HepG2 (cell line): Measurements from ENCODE around the gene ZBTB46. TPM values are rescaled to one million over a fixed set of nuclear protein-coding genes. Genes with fewer than 3 reads are reported as not detected.

Experiments used
- ATAC-seq: fragments of 200-7000 bp; cut with Tn5 transposase; 3 replicates; pipeline ENCODE4 v1.9.1; 2020; ENCODE audit warnings: mild to moderate bottlenecking, moderate library complexity
- BruUV-seq: library from RNA; stranded (reverse); fragments of 400-500 nt; replicated peaks from 2 replicates; lab custom pipeline; 2021; lab: Mats Ljungman, UMichigan
- CTCF ChIA-PET: fragments of 300-600 bp; formaldehyde crosslinking; extraction: SDS; loops from one replicate; lab custom pipeline; 2021; ENCODE audit warnings: low total read pairs, inconsistent platforms, low intra/inter-chr PET ratio; lab: Yijun Ruan, JAX
- POLR2A ChIA-PET: fragments of 350-600 bp; sonication (Branson Sonifier 250); formaldehyde crosslinking; loops from one replicate; lab custom pipeline; 2020; ENCODE audit warnings: antibody characterized with exemption, inconsistent platforms; lab: Yijun Ruan, JAX
- DNase-seq: peaks from one replicate; pipeline ENCODE4 v3.0.0-alpha.2; 2015; ENCODE audit warnings: low spot score
- FAIRE-seq: peaks from 3 replicates; lab custom pipeline; 2011; peaks lifted over from hg19 to GRCh38; lab: Jason Lieb, UNC
- H2AFZ ChIP-seq: one replicate; pipeline ENCODE4 v1.6.1; 2011; ENCODE audit warnings: low read length, inconsistent platforms
- H3K27ac ChIP-seq: fragments of 300-600 bp; 3 replicates; pipeline ENCODE4 v1.8.0; 2011; ENCODE audit warnings: mixed run types, mild to moderate bottlenecking, mixed read lengths, low read length, inconsistent platforms; ENCODE audit not compliant: insufficient read depth; ENCODE audit errors: extremely low read length
- H3K27me3 ChIP-seq, 2 experiments: fragments of 200-600 bp in 1 of 2; 2 replicates in 1 of 2; 3 replicates in 1 of 2; pipeline versions ENCODE4 v1.6.0 to v1.8.0; 2011; ENCODE audit warnings: low read length in 2 of 2, mild to moderate bottlenecking in 2 of 2, moderate library complexity in 2 of 2, inconsistent platforms in 1 of 2; ENCODE audit not compliant: insufficient read depth in 2 of 2, control insufficient read depth in 1 of 2
- H3K36me3 ChIP-seq, 2 experiments: fragments of 200-600 bp in 1 of 2; replicated peaks in 1 of 2; 2 replicates in 1 of 2; 3 replicates in 1 of 2; pipeline versions ENCODE4 v1.5.1 to v1.8.0; 2011; ENCODE audit warnings: low read length in 2 of 2, inconsistent platforms in 1 of 2; ENCODE audit not compliant: insufficient read depth in 2 of 2, control insufficient read depth in 1 of 2
- H3K4me1 ChIP-seq: 2 replicates; pipeline ENCODE4 v1.5.1; 2012; ENCODE audit warnings: low read length, inconsistent platforms; ENCODE audit not compliant: insufficient read depth
- H3K4me2 ChIP-seq: 2 replicates; pipeline ENCODE4 v1.6.0; 2011; ENCODE audit warnings: low read depth, low read length, inconsistent platforms
- H3K4me3 ChIP-seq, 3 experiments: fragments of 200-600 bp in 1 of 3; sonication (generic), shearing (Covaris generic) in 1 of 3; replicated peaks in 1 of 3; 2 replicates each; pipeline ENCODE4 v1.5.1; 2011 to 2016; ENCODE audit warnings: low read length in 3 of 3, inconsistent platforms in 2 of 3, low read depth in 2 of 3, mild to moderate bottlenecking in 2 of 3, control low read depth in 1 of 3, mixed read lengths in 1 of 3; ENCODE audit not compliant: insufficient read depth in 1 of 3
- H3K79me2 ChIP-seq: one replicate; pipeline ENCODE4 v1.6.1; 2011; ENCODE audit warnings: low read length, inconsistent platforms; ENCODE audit not compliant: insufficient read depth
- H3K9ac ChIP-seq: 2 replicates; pipeline ENCODE4 v1.6.0; 2011; ENCODE audit warnings: mild to moderate bottlenecking, low read depth, low read length, inconsistent platforms; ENCODE audit not compliant: insufficient read depth
- H3K9me3 ChIP-seq: 2 replicates; pipeline ENCODE4 v1.5.1; 2012; ENCODE audit warnings: mild to moderate bottlenecking, low read length
- H4K20me1 ChIP-seq: 2 replicates; pipeline ENCODE4 v1.6.0; 2011; ENCODE audit warnings: inconsistent platforms, mild to moderate bottlenecking, low read length, moderate library complexity; ENCODE audit not compliant: insufficient read depth
- ARID3A ChIP-seq: IDR thresholded peaks from 2 replicates; pipeline ENCODE4 v1.6.1; 2012; ENCODE audit warnings: low read depth, low read length, improper control_type of control experiment
- ATF3 ChIP-seq: sonication (generic); formaldehyde crosslinking; IDR thresholded peaks from 2 replicates; pipeline ENCODE4 v1.4.0; 2020; ENCODE audit warnings: missing genetic modification reagents
- MATR3 ChIP-seq: sonication (generic); formaldehyde crosslinking; IDR thresholded peaks from 2 replicates; pipeline ENCODE4 v1.4.0; 2020; ENCODE audit warnings: missing genetic modification reagents
- MEIS1 ChIP-seq: sonication (generic); formaldehyde crosslinking; IDR thresholded peaks from 2 replicates; pipeline ENCODE4 v1.9.0; 2021; ENCODE audit warnings: mild to moderate bottlenecking, missing genetic modification reagents, moderate library complexity, borderline replicate concordance
- SKI ChIP-seq: fragments of 450-650 bp; IDR thresholded peaks from one replicate; pipeline ENCODE4 v1.6.1; 2018; ENCODE audit warnings: mild to moderate bottlenecking; ENCODE audit not compliant: partially characterized antibody
- SMYD3 ChIP-seq: sonication (generic); formaldehyde crosslinking; IDR thresholded peaks from 2 replicates; pipeline ENCODE4 v1.8.1; 2023; ENCODE audit warnings: mild to moderate bottlenecking, missing genetic modification reagents
- SRF ChIP-seq: IDR thresholded peaks from 2 replicates; pipeline ENCODE4 v1.6.1; 2011; ENCODE audit warnings: mild to moderate bottlenecking, low read depth, low read length, moderate library complexity
- ZBTB38 ChIP-seq: sonication (generic); formaldehyde crosslinking; IDR thresholded peaks from 2 replicates; pipeline ENCODE4 v1.5.1; 2020; ENCODE audit warnings: mild to moderate bottlenecking, missing genetic modification reagents
- ZKSCAN1 ChIP-seq: fragments of 150-350 bp; IDR thresholded peaks from 2 replicates; pipeline ENCODE4 v1.6.1; 2014; ENCODE audit warnings: low read length
- ZKSCAN8 ChIP-seq: IDR thresholded peaks from 2 replicates; pipeline ENCODE4 v1.6.1; 2016; ENCODE audit warnings: borderline replicate concordance, missing genetic modification reagents, missing compliant biosample characterization
- ZNF558 ChIP-seq: sonication (generic); formaldehyde crosslinking; IDR thresholded peaks from 2 replicates; pipeline ENCODE4 v1.9.0; 2022; ENCODE audit warnings: mild to moderate bottlenecking, missing genetic modification reagents, borderline replicate concordance
- ZNF576 ChIP-seq: sonication (generic); formaldehyde crosslinking; IDR thresholded peaks from 2 replicates; pipeline ENCODE4 v1.4.0; 2020; ENCODE audit warnings: mild to moderate bottlenecking, missing genetic modification reagents
- ZNF749 ChIP-seq: sonication (generic); formaldehyde crosslinking; IDR thresholded peaks from 2 replicates; pipeline ENCODE4 v1.8.0; 2022; ENCODE audit warnings: mild to moderate bottlenecking, missing genetic modification reagents, moderate library complexity, borderline replicate concordance
- ZNF83 ChIP-seq: sonication (generic); formaldehyde crosslinking; IDR thresholded peaks from 2 replicates; pipeline ENCODE4 v1.4.0; 2020; ENCODE audit warnings: missing genetic modification reagents, mild to moderate bottlenecking, borderline replicate concordance
- WGBS: methylation state at CpG from one replicate; pipeline ENCODE4 v1.1.6; 2017; ENCODE audit warnings: low lambda C conversion rate; 5-methylcytosine and 5-hydroxymethylcytosine counted together
- in situ Hi-C: cut with HindIII; loops from 2 replicates; pipeline ENCODE4 v1.10.0; 2017; ENCODE audit warnings: low pct_unique_long_range_greater_than_20kb; ENCODE audit not compliant: extremely low pct_ligation_motif_present
- intact Hi-C: fragments of 100-400 bp; cut with micrococcal nuclease; formaldehyde crosslinking; loops from one replicate; pipeline ENCODE4 v1.10.0; 2022; ENCODE audit not compliant: unreplicated experiment
- polyA plus RNA-seq, 8 experiments: library from polyadenylated mRNA; depleted of rRNA in 3 of 8; stranded (reverse) in 7 of 8; unstranded in 1 of 8; fragments of >200 nt; fragmentation: Illumina TruSeq in 4 of 8; extraction: Trizol in 4 of 8; gene quantifications; 2 replicates each; pipeline versions ENCODE4 v1.2.1 to v1.2.3, GENCODE V29; 2011 to 2016; ENCODE audit warnings: low read depth in 4 of 8, missing spikeins in 1 of 8, mixed read lengths in 1 of 8; ENCODE audit not compliant: insufficient read depth in 1 of 8
- total RNA-seq, 5 experiments: library from RNA; depleted of rRNA; stranded (reverse); fragments of >200 nt; fragmentation: Illumina TruSeq; extraction: Trizol; gene quantifications; 2 replicates each; pipeline ENCODE4 v1.2.3, GENCODE V29; 2016; ENCODE audit warnings: low read depth in 1 of 5

Gene ZBTB46
- total and polyA plus RNA-seq, 2 of the 13 experiments (the other 11 are each of a cell fraction or from before 2014, with no cell fraction given): 1.6 to 13.5 TPM

- 82% methylated on average over 25 of the region's 25 CpGs for WGBS
- Histone ChIP-seq H3K9ac (no peak overlapping the region), H3K27me3 (peaks cover 2 to 18% of the 10 kb centered on the region in 2 experiments; a peak in 3 of 5 replicates), H3K4me1 (peaks cover 42% of the 10 kb centered on the region), H3K9me3 (no peaks in the 10 kb centered on the region)
- no peak for DNase-seq
- intact Hi-C loops: no loop called here
- in situ Hi-C loops: no loop called here
- no TSS peak for BruUV-seq
- no peak for FAIRE-seq
- 0 out of 2 replicates have a peak, but pooled peaks have one; percentile 21 for TF ChIP-seq ZBTB38 (CRISPR knock-in tag)
- TF ChIP-seq ZKSCAN8 (CRISPR knock-in tag): no peak
- TF ChIP-seq, all 625 proteins: peak for 1
- Histone ChIP-seq H3K79me2 (no peaks in the 10 kb centered on the region), H4K20me1 (peaks cover 7% of the 10 kb centered on the region; the same call in 1 of the 2 replicates), H3K4me3 (no peak overlapping the region), H3K36me3 (no peaks in the 10 kb centered on the region), H3K4me2 (no peak overlapping the region), H3K27ac (no peak overlapping the region), H2AFZ (no peak overlapping the region)
- POLR2A ChIA-PET: no interaction called here
- ATAC-seq: no peak
- CTCF ChIA-PET: no interaction called here
Observed at GRCh38 chr20:63825331-63826118, 5.5 kb downstream of the ZBTB46 start.

- no peak for ATAC-seq
- 21% methylated on average over 12 of the region's 12 CpGs for WGBS
- in situ Hi-C loops (loop anchor here (5.0 kb wide), 1 partner anchor 34 kb away; no protein-coding TSS in a partner anchor), intact Hi-C loops (no loop called here)
- BruUV-seq: no TSS peak
- no peak overlapping the region for H2AFZ ChIP-seq
- H3K79me2 ChIP-seq: no peaks in the 10 kb centered on the region
- ChIA-PET POLR2A (interaction anchor here (1.0 kb wide), 1 partner anchor 41 kb away, joined by 6 read pairs; the partner anchor contains the start of gene TPD52L2), CTCF (no interaction called here)
- H3K36me3 ChIP-seq: no peaks in the 10 kb centered on the region
- H3K27me3 ChIP-seq: peaks cover 2 to 4% of the 10 kb centered on the region in 2 experiments; a peak in 2 of 5 replicates
- peak overlapping the region; percentile 6 for H3K27ac ChIP-seq
- no peaks in the 10 kb centered on the region for H3K9me3 ChIP-seq
- peaks cover 43% of the 10 kb centered on the region for H3K4me1 ChIP-seq
- H4K20me1 ChIP-seq: peaks cover 7% of the 10 kb centered on the region; the same call in 1 of the 2 replicates
- peak; percentile 61 for DNase-seq
- no peak overlapping the region; a peak in 1 of 6 replicates for H3K4me3 ChIP-seq
- peak overlapping the region; percentile 45 for H3K4me2 ChIP-seq
- H3K9ac ChIP-seq: no peak overlapping the region
- FAIRE-seq: peak; percentile 84
- TF ChIP-seq ZNF749 (no peak), SKI (no peak), SRF (no peak), MEIS1 (CRISPR knock-in tag) (no peak), MATR3 (CRISPR knock-in tag) (no peak), ZNF558 (CRISPR knock-in tag) (no peak), ARID3A (no peak), ZKSCAN1 (no peak), ZNF576 (CRISPR knock-in tag) (no peak), ATF3 (CRISPR knock-in tag) (no peak), ZNF83 (CRISPR knock-in tag) (no peak), SMYD3 (no peak)
Observed at GRCh38 chr20:63823691-63824311, 7.3 kb downstream of the ZBTB46 start.
